WTC11 (cell line): ENCODE results near the gene RIC8A.

ENCODE experiments used
- ATF2 ChIP-seq: sonication (generic); formaldehyde crosslinking; IDR thresholded peaks from 2 replicates; pipeline ENCODE4 v1.8.1; 2022; ENCODE audit warnings: low read depth, missing genetic modification reagents, borderline replicate concordance
- ATF3 ChIP-seq: sonication (generic); formaldehyde crosslinking; conservative IDR thresholded peaks from 2 replicates; pipeline ENCODE4 v1.8.1; 2022; ENCODE audit warnings: mild to moderate bottlenecking, missing genetic modification reagents
- CREM ChIP-seq: sonication (generic); formaldehyde crosslinking; IDR thresholded peaks from 2 replicates; pipeline ENCODE4 v1.8.1; 2022; ENCODE audit warnings: mild to moderate bottlenecking, missing genetic modification reagents, moderate library complexity
- CTCF ChIP-seq: fragments of 200-600 bp; IDR thresholded peaks from 2 replicates; pipeline ENCODE4 v1.8.0; 2022; ENCODE audit warnings: antibody characterized with exemption
- ESRRA ChIP-seq: sonication (generic); formaldehyde crosslinking; IDR thresholded peaks from 2 replicates; pipeline ENCODE4 v1.8.1; 2022; ENCODE audit warnings: mild to moderate bottlenecking, missing genetic modification reagents, borderline replicate concordance
- FOXJ3 ChIP-seq: sonication (generic); formaldehyde crosslinking; IDR thresholded peaks from 2 replicates; pipeline ENCODE4 v1.9.0; 2021; ENCODE audit warnings: missing genetic modification reagents, mild to moderate bottlenecking, borderline replicate concordance
- FOXK1 ChIP-seq: sonication (generic); formaldehyde crosslinking; IDR thresholded peaks from 2 replicates; pipeline ENCODE4 v1.8.0; 2022; ENCODE audit warnings: mild to moderate bottlenecking, moderate library complexity, missing genetic modification reagents
- TCF7 ChIP-seq: sonication (generic); formaldehyde crosslinking; IDR thresholded peaks from 2 replicates; pipeline ENCODE4 v1.8.0; 2022; ENCODE audit warnings: mild to moderate bottlenecking, low read depth, missing genetic modification reagents, moderate library complexity
- USF1 ChIP-seq: sonication (generic); formaldehyde crosslinking; IDR thresholded peaks from 2 replicates; pipeline ENCODE4 v1.8.0; 2022; ENCODE audit warnings: mild to moderate bottlenecking, missing genetic modification reagents
- ZNF416 ChIP-seq: fragments of 250-450 bp; sonication (Bioruptor Pico); IDR thresholded peaks from 2 replicates; pipeline ENCODE4 v1.9.0; 2021; ENCODE audit warnings: mild to moderate bottlenecking, inconsistent platforms

- TF ChIP-seq CTCF (no peak), ATF2 (CRISPR knock-in tag) (no peak), ATF3 (CRISPR knock-in tag) (no peak), ESRRA (CRISPR knock-in tag) (no peak), USF1 (CRISPR knock-in tag) (no peak), ZNF416 (CRISPR knock-in tag) (no peak), CREM (CRISPR knock-in tag) (no peak), FOXJ3 (CRISPR knock-in tag) (no peak), TCF7 (CRISPR knock-in tag) (no peak), FOXK1 (no peak)
Measured at GRCh38 chr11:205221-206001, 2.1 kb upstream of the RIC8A start.
